ES-I3 (cell line): ENCODE data around the gene CHST1.

Experiments
- H3K36me3 ChIP-seq: 2 replicates; pipeline ENCODE4 v1.6.1; 2013; ENCODE audit warnings: mild to moderate bottlenecking, low read length, control low read depth, moderate library complexity; ENCODE audit not compliant: insufficient read depth
- H3K4me1 ChIP-seq: 2 replicates; pipeline ENCODE4 v1.6.1; 2013; ENCODE audit warnings: mild to moderate bottlenecking, control low read depth, low read length; ENCODE audit not compliant: insufficient read depth
- H3K9ac ChIP-seq: 2 replicates; pipeline ENCODE4 v1.6.1; 2013; ENCODE audit warnings: low read depth, mild to moderate bottlenecking, low read length, moderate library complexity
- H3K9me3 ChIP-seq: 2 replicates; pipeline ENCODE4 v1.6.1; 2013; ENCODE audit warnings: mild to moderate bottlenecking, low read length, moderate library complexity; ENCODE audit not compliant: control insufficient read depth, insufficient read depth

Gene CHST1

DNA sequence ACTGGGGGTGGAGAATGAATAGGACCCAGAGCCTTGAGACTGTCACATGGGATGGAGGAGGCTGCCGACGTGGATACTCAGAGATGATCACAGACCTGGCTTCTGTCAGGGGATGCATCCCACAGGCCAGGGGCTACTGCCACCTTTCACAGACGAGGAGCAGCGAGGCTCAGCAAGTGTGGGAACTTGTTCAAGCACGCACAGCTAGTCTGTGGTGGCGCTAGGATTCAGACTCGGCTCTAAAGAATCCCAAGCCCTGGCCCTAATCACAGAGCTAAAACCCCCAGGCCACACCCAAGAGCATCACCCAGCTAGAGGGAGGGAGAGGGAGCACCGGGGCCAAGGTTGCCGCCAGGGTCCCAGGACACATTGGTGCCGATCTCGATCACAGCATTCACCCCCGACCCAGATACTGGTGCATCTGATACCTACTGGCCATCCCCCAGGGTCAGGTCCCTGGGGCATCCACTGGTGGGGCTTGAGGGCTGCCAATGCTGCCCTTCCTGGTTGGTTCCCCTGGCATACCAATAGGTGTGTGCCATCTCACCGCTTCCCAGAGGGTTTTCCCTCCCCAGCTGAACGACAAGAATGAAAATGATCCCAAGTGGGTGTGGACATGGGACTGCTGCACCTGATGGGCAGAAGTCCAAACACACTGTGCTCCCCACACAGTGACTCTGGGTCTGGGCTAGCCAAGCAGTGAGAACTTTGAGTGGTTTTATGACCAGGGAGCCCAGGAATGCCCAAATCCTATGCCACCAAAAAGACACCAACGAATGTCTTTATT lies 6.2 kb downstream of the CHST1 start:
- H3K9ac ChIP-seq: no peak overlapping the region
- peaks cover 54% of the 10 kb centered on the region for H3K4me1 ChIP-seq
- H3K36me3 ChIP-seq: no peaks in the 10 kb centered on the region
- no peaks in the 10 kb centered on the region for H3K9me3 ChIP-seq

DNA sequence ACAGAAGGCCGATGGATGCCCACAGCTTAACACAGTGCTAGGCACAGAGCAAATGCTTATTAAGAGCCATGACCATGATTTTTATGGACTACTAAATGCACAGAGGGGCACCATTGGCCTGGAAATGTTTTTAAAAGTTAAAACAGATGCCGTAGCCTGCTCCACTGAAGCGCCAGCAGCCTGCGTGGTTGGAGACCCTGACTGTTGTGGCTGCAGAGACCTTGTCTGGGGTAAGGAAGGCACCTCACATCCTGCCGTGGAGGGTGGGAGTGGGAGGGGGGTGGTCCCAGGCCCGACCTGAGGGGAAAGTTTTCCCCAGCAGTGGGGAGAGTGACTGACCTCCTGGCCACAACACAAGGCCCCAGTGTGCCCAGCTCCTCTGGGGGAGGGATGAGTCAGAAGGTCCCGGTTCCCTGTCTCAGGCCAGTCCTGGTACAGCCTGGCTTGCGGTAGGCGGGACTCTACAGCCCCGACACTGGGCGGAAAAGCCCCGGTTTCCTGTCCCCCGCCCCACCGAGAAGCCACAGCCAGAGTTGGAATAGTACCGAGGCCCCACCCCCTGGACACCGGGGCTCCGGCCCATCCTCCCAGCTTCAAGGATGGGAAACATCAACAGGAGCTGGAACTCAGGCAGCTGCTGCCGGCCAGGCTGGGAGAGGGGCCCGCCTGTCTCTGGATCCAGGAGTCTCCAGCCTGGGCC lies 7.0 kb downstream of the CHST1 start:
- peak overlapping the region; percentile 11; the same call in 1 of the 2 replicates for H3K9ac ChIP-seq
- no peaks in the 10 kb centered on the region for H3K9me3 ChIP-seq
- peaks cover 47% of the 10 kb centered on the region for H3K4me1 ChIP-seq
- no peaks in the 10 kb centered on the region for H3K36me3 ChIP-seq

DNA sequence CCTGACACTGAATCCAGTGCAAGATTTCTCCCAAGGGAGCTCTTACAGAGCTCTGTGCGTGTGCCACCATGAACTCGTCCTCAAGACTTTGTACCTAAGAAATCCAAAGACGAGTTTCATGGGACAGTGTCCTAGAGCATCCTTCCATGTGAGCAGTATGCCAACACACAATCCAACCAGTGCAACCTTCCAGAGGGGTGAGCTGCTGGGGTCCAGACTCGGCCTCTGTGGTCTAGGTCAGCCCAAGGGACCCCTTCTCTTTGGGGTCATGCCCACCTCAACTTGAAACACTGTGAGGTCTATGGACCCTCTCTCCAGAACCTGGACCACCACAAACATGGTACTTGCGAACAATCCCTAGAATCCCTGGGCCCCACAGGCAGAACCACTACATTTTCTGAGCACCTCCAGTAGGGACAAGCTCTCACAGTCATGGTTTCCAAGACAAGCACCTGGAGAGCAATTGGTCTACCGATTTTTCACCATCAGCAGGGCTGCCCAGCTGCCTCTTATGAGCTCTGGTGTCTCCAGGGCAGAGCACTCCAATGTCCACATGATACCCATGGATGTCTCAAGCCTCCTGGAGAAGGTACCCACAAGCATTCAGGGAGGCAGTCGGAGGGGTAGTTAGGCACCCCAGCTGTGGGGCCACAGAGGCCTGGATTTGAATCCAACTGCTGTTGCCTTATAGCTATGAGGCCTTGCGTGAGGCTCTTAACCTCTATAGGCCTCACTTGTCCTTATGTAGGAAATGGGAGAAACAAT lies 7.7 kb downstream of the CHST1 start:
- Histone ChIP-seq H3K9me3 (no peaks in the 10 kb centered on the region), H3K9ac (no peak overlapping the region; the same call in 1 of the 2 replicates), H3K36me3 (no peaks in the 10 kb centered on the region), H3K4me1 (peaks cover 39% of the 10 kb centered on the region)

DNA sequence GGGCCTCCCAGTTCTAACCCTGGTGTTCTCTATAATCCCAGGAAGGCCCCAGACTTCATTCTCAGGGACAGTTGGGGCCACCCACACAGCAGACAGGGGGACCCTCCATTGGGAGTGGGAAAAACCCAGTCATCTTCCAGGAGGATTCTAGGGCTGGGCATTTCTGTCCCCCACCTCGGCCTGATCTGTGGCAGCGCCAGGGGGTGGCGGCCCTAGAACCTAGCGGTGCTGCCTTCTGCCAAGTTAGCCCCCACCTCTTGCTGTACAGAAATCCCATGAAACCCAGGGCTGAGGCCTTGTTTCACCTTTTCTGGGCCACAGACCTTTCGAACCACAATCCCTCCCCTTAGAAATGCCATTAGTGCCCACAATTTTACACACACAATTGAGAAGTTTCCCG lies 9.6 kb downstream of the CHST1 start:
- Histone ChIP-seq H3K36me3 (no peaks in the 10 kb centered on the region), H3K9ac (no peak overlapping the region), H3K4me1 (peaks cover 23% of the 10 kb centered on the region), H3K9me3 (no peaks in the 10 kb centered on the region)

DNA sequence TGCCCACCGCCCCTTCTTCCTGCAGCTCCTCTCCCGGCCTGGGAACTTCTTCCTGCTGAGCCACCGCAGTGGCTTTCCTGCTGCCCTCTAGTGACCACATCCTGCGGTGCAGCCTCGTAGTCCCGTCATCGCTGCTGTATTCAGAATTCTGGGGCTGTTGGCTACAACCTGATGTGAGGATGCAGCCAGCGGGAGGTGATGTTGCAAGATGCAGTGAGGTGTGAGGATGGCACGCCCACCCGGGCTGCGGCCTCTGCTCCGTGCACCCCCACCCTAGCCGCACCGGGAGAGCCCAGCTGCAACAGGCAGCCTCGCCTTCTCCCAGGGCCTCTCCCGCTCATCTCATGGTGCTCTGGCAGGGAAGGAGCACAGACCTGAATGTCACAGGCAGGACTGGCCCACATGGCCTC lies 10.1 kb downstream of the CHST1 start:
- Histone ChIP-seq H3K36me3 (no peaks in the 10 kb centered on the region), H3K9ac (no peak overlapping the region), H3K4me1 (peaks cover 21% of the 10 kb centered on the region), H3K9me3 (no peaks in the 10 kb centered on the region)

DNA sequence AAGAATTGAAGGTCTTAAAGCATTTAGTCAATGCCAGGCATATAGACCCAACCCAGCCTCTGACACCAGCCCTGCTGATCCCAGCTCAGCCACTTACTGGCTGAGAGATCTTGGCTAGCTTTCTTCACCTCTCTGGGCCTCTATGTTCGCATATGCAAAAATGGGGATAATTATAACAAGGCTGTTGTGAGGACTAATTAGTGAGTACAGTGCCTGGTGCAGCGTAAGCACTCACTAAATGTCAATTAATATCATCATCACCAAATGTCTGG lies 10.5 kb downstream of the CHST1 start:
- peaks cover 19% of the 10 kb centered on the region for H3K4me1 ChIP-seq

DNA sequence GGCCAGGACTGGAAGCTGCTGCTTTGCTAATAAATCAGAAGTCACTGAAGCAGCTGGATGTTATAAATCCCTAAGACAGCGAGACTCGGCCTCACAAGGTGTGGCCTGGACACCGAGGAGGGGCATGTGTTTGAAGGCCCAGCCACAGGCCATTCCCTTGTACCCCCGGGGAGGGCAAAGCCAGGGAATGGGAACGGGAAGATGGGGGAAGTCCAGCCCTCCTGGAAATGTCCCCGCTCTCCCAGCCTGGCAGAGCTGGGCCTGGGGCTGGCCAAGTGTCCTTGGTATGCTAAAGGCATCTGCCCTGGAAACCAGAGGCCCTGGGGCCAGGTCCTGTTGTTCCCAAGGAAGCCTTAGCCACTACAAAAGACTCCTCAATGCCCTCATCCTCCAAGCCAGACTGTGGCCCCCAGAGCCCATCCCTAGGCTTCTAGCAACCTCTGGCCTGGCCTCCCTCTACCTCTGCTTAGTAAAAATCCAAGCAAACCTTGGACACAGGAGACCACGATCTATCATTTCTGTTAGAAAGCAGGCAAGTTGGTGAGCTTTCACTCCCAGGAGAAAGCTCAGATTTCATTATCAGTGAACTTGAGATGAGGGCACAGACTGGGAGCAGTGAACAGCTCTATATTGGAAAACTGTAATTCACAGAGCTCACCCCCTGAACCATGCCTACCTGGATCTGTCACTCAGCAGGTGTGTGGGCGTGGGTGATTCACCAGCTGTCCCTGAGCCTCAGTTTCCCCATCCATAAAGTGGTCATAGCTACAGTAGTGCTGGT lies 11.0 kb downstream of the CHST1 start:
- Histone ChIP-seq H3K9me3 (no peaks in the 10 kb centered on the region), H3K4me1 (peaks cover 19% of the 10 kb centered on the region), H3K36me3 (no peaks in the 10 kb centered on the region), H3K9ac (no peak overlapping the region)

More for the DNA sequence above, 10.5 kb downstream of the CHST1 start:
- H3K9me3 ChIP-seq: no peaks in the 10 kb centered on the region
- no peaks in the 10 kb centered on the region for H3K36me3 ChIP-seq
- no peak overlapping the region for H3K9ac ChIP-seq

DNA sequence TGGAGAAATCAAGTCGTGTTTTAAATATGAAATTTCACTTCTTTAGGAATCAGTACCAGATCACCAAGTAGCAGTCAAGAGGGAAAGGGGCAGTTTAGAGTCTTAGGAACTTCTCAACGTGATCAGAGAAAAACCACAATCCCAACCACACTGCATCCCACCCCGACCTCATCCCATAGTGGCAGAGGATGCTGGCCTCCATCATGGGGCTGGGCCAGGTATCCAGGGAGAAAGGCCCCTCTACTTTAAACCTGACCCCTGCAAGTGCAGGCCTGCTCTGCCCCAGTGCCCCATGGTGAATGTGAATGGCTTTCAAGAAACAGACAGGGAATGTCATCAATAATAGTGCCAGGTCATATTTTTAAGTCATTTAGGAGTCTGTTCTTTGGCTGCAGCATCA lies 12.1 kb downstream of the CHST1 start:
- no peaks in the 10 kb centered on the region for H3K9me3 ChIP-seq
- H3K9ac ChIP-seq: no peak overlapping the region
- no peaks in the 10 kb centered on the region for H3K36me3 ChIP-seq
- peaks cover 16% of the 10 kb centered on the region for H3K4me1 ChIP-seq

DNA sequence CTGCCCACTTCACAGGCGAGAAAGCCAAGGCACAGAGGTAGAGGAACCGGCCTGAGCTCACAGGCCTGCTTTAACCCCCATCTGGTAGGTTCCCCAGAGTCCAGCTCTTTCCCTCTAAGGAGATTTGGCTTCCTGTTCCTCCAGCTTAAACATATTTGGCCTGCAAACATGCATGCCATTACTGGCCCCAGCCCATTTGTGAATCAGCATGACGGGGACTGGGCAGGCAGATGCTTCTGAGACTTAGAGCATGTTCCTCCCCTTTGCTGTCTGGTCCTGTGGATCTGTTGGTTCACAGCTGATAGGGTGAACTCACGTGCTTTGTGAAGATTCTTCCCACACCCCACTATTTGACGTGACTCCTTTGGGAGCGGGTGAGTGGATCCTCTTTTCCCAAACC lies 12.6 kb downstream of the CHST1 start:
- H3K9me3 ChIP-seq: no peaks in the 10 kb centered on the region
- no peaks in the 10 kb centered on the region for H3K36me3 ChIP-seq
- peaks cover 17% of the 10 kb centered on the region for H3K4me1 ChIP-seq
- no peak overlapping the region for H3K9ac ChIP-seq

DNA sequence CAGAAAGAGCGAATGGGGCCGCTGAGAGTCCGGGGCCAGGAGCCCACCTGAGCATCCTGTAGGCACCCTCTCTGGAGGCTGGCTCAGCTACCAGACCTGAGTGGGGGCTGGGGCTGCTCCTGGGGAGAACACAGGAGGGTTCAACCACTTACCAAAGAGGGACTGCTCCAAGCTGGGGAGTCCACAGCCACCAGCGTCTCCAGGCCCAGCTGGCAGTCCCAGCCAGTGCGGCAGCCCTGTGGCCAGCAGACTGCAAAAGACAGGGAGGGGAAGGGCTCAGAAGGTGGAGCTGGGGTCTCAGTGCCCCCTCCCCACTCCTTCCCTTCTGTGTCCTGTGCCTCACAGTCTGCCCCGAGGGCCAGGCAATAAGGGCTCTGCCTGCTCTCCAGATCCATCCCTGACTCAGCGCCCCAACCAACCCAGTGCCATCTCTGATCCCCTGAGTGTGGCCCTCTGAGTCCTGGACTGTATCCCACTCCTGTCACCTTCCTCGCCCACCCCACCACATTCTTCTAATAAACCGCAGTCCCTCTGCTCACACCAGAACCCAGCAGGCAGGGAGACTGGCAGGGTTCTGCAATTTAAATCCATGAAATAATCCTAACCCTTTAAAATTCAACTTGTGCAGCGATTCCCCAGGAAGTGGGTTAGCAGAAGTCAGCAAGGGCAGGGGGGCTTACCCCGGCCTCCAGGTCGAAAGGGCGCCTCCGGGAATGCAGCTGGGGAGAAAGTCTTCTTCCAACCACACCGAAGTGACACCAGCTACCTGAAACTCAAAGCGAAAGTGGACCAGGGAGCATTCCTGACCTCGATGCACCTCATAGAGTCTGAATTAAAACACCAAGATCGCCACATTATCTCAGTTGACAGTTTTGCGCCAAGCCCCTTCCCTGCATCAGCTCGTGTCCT lies 13.3 kb downstream of the CHST1 start:
- H3K9me3 ChIP-seq: no peaks in the 10 kb centered on the region
- H3K9ac ChIP-seq: no peak overlapping the region
- H3K4me1 ChIP-seq: peaks cover 19% of the 10 kb centered on the region
- H3K36me3 ChIP-seq: no peaks in the 10 kb centered on the region

DNA sequence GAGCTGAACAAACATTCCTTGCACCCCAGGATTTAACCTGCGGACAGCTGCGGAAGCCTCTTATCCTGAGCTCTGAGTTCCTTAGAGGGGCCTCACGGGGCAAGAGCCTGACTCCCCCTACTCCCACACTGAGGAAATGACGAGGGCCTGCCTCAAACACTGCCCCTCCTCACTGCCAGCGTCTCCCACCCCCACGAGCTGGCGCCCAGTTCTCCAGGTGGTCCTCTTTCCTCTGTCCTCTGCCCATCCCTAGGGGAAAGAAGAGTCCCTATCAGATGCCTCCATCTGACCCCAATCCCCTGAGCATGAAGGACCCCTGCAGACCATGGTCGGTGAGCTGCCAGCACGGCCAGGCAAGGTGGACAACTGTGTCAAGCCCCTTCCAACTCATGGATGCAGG lies 14.3 kb downstream of the CHST1 start:
- Histone ChIP-seq H3K4me1 (peaks cover 16% of the 10 kb centered on the region), H3K9ac (no peak overlapping the region), H3K9me3 (no peaks in the 10 kb centered on the region), H3K36me3 (no peaks in the 10 kb centered on the region)

DNA sequence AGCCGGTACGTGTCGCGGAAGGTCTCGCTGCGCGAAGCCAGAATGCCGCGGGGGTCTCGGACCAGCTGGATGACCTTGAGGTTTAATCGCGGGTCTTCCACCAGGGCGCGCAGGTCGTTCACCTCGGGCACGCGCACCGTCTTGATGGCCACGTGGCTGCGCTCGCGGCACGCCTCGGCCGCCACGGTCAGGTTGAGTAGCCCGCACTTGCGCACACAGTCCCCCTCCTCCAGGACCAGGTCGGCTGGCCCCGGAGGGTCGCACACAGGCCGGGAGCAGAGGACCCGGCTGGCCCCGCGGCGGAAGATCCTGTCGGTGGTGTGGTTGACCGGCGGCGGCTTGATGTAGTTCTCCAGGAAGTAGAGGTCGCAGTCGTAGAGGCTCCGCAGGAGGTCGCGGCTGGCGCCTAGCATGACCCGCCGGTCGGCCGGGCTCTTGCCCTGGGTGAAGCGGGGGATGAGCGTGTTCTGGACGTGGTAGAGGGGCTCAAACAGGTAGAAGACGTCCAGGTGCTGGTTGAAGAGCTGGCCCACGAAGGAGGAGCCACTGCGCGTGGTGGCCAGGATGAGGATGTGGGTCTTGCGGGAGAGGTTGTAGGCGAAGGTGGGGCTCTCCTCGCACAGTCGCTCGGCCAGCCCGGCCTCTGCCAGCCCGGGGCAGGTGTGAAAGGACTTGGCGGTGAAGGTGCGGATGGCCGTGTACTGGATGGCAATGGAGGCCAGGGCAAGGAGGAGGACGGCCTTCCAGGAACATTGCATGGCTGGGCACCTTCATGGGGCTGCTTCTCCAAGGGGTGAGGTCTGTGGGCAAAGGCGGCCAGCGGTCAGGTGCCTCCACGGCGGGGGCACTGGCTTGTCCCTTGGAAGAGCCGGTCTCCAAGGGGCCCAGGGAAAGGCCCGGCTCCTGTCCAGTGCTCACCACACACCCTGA lies 15.0 kb downstream of the CHST1 start:
- Histone ChIP-seq H3K9me3 (no peaks in the 10 kb centered on the region), H3K4me1 (peaks cover 13% of the 10 kb centered on the region), H3K36me3 (no peaks in the 10 kb centered on the region), H3K9ac (no peak overlapping the region)
